GM18858 (cell line): ENCODE data around the gene TPCN1.
A peak's percentile ranks its signal among the peaks of the same experiment; 100 is the strongest.

ENCODE experiments used
- ATAC-seq: cut with Tn5 transposase; IDR thresholded peaks from one replicate; pipeline ENCODE4 v1.9.1; 2021; ENCODE audit not compliant: unreplicated experiment

TPCN1 gene

DNA sequence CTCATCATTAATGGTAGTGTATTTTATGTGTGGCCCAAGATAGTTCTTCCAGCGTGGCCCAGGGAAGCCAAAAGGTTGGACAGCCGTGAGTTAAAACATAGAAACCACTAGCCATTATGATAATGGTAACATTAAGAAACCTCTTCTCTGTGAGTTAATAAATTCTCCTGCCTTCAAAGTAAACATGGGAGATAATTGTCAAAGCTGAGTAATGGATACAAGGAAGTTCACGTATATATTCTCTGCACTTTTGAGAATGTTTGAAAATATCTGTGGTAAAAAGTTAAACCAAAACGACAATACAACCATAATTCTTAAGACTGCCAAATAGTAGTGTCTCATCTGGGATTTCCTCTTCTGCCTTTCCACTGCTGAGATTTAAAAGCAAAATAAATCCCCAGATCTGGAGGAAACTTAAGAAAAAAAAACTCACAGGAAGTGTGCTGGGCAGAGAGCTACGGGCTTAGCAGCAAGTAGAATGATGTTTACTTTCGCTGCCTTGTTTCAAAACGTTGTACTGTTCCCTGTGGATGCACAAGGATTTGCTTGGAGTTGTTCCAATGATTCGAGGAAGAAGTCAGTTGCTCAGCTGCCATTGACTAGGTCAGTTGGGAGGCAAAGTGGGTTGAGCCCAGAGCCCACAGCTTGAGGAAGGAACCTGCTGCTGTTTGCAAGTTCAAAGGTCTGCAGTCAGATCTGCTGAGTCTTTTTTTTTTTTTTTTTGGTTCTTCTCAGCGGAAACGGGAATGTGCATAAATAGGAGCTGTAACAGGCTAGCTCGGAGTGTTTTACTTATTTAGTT, 1.7 kb downstream of the TPCN1 start:
- no peak for ATAC-seq

DNA sequence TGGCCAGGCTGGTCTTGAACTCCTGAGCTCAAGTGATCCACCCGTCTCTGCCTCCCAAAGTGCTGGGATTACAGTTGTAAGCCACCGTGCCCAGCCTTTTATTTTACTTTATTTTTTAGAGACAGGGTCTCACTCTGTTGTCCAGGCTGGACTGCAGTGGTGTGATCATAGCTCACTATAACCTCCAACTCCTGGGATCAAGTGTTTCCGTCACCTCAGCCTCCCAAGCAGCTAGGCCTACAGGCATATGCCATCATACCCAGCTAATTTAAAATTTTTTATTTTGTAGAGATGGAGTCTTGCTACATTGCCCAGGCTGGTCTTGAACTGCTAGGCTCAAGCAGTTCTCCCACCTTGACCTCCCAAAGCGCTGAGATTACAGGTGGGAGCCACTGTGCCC, 3.7 kb downstream of the TPCN1 start:
- no peak for ATAC-seq

DNA sequence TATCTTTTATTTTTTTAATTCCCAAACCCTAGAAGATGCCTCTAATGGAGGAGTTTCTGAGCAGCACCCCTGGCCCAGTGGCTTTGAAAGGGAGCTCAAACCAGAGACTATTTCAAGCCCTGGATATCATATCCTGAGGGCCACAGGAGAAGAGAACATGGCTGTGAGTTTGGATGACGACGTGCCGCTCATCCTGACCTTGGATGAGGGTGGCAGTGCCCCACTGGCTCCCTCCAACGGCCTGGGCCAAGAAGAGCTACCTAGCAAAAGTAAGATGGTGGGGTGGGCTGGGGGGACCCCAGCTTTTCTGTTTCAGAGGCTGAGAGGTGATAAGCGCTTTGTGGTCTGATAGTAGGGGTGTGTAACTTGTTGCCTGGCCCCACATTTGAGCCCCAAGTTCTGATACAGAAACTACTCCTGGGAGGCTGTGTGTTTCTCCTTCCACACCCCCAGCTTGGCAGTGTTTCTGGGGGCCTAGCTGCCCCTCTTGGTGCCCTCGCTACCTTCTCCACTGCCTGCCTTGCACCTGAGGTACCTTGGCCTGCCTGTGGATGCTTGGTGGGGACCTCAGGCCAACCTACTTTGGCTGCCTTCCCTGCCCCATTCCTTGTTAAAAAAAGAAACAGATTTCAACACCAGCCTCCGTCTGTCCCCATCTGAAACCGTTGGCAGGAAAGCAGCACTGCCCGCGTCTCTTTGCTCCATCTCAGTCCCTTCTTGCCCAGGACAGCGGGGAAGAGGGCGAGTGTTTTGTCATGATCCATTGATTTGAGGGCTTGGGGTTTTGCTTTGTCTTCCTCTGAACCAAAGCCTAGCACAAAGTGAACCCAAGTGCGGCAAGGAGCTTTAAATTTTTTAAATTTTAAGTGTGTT, 5.7 kb downstream of the TPCN1 start:
- no peak for ATAC-seq

DNA sequence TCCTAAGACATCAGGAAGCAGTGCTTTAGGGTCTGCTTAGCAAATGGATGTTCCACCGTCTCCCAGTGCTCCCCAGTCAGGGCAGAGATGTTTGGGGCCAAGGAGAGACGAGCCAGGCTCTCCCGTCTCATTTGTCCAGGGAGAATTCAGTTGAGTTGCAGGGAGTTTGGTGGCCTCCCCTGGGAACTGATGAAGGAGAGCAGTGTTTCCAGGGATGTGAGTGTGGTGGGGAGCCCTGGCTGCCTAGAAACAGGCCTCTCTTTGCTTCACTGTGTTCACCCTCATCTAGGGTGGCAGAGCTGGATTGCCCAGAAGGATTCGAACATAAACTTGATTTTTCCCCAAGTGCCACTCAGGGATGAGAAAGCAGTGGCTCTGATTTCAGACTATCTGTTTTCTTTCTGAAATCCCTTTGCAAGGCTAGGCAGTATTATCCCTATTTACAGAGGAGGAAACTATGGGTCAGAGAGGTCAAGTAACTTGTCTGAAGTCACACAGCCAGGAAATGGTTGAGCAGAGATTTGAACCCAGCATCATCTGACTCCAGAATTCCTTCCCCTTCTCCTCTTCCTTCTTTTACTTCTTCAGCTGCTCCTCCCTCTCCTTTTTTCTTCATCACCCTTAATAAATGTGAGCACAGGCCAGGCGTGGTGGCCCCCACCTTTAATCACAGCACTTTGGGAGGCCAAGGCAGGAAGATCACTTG, 6.6 kb downstream of the TPCN1 start:
- no peak for ATAC-seq

DNA sequence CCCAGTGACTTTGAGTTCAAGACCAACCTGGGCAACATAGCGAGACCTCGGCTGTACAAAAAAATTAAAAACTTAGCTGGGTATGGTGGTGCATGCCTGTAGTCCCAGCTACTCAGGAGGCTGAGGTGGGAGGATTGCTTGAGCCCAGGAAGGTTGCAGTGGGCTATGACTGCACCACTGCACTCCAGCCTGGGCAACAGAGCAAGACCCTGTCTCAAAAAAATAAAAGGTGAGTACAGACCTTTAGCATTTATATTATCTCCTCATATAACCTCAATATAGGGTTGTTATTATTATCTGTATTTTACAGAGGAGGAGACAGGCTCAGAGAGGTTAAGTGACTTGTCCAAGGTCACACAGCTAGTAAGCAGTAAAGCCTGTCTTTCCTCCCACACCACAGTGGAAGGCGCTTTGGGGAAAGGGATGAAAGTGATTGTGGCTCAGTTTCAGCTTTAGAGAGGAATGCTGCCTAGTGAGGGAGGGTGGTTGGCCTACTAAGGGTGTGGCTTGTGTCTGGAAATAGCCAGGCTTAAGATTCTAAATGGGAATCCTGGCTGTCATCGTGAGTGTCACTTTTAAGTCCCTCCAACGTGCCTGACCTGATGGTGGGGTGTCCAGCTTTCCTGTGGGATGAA, 7.2 kb downstream of the TPCN1 start:
- ATAC-seq: no peak

DNA sequence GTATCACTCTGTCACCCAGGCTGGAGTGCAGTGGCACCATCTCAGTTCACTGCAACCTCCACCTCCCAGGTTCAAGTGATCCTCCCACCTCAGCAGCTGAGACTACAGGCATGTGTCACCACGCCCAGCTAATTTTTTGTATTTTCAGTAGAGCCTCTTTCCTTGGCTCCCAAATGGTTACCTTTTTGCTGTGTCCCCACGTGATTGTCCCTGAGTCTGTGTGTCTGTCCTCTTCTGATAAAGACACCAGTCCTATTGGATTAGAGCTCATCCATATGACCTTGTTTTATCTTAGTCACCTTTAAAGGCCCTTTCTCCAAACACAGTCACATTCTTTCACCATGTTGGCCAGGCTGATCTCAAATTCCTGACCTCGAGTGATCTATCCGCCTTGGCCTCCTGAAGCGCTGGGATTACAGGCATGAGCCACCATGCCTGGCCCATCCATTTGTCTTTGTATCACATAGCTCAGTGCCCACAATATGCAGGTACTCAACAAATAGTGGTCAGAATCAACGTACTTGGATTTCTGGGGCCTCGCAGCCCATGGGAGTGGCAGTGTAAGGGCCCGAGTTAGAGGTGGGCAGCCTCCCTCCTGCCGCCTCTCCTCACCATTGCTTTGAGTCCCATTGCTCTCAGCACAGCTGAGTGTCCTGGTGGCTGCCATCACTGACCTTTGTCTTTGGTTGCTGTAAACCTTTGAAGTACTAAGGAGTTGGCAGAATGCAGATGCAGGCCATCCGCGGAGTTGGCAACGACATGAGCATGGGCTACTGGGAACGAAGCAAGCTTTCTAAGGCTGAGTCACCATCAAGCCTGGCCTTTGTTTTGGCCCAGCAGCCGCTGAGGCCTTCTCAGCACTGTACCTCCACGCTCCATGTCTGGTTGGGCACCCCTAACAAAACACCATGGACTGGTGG, 9.3 kb downstream of the TPCN1 start:
- ATAC-seq: no peak

DNA sequence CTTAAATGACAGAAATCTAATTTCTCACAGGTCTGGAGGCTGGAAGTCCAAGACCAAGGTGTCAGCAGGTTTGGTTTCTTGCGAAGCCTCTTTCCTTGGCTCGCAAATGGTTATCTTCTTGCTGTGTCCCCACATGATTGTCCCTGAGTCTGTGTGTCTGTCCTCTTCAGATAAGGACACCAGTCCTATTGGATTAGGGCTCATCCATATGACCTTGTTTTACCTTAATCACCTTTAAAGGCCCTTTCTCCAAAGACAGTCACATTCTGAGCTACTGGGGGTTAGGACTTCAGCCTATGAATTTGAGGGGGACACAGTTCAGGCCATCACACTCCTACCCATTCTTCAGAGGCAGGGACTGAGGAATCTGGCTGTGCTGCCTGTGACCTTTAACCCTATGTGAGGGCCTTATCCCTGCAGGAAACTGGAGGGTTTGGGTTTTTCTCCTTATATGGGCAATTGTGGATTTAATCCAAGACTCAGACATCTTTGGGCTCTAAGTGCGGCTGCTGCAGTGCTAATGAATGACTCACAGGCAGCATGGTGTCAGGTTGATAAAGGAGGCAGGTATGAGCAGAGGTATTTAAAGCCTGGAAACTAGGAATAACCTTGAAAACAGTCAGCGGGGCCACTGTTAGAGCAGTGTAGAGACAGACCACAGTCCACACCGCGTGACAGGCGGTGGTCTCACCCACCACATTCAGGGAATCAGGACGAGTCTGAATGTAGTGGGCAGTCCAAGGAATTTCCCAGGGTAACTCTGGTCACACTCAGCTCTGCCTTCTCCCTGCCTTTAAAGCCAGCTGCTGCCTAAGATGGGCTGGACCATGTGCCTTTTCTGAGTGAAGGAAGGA, 10.2 kb downstream of the TPCN1 start:
- no peak for ATAC-seq

DNA sequence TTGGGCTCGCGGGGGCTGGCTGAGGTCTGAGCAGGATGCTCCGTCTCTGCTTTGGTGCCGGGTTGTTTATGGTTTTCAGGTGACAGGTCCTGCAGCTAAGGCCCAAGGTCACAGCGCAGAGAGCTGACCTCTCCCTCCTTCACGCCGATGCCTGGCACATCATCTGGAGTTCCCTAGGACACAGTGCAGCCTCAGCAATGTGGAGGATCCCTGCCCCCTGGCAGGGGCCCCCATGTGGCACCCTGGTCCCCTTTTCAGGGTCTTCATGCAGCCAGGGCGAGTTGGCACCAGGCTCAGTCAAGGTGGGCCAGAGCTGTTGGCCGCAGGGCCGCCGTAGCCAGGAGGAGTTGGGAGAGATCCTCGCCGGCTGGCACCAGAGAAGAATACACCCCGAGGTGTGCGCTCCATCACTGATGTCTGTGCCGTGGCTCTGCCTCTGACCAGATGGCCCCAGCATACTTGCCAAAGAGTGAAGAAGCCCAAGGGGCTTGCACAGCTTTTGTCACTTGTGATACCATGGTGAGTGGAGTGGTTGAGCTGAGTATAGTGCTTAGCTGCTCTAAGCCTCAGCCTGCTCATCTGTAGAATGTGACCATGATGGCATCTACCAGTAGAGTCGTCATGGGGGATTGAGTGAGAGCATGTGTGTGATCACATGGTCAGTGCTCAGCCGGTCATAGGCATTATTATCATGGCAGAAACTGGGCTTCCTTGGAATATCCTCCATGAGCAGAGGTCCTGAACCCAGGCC, 11.0 kb downstream of the TPCN1 start:
- no peak for ATAC-seq

DNA sequence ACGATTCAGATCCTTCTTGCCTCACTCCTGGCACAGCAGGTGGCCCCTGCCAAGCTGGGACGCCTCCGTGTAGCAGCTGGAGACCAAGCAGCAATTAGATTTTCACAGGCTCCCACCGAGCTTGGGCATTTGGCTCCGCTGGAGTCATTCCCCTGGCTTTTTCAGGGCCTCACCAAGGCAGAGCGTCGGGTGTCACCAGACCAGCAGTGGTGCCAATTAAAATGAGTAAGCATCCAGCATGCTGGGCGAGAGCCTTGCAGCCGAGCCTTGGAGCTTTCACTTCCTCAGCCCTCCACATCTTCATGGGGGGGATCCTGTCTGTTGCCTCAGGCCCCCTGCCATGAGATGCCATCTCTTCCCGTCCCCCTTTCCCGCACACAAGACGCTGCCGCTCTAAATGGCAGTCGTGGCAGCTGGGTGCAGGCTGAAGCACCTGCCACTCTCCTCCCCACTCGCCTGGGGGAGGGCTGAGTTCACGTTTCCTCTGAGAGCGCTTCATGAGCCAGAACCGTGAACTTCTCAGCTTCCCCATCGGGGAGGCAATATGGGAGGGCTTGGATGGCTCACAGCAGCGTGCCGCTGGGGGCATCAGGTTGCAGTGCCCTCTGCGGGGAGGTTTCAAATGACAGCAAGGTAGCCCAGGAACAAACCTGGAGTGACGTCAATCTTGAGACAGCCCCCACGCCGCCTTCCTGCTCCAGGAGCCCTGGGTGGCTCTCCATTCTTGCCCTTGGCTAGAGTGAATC, 11.7 kb downstream of the TPCN1 start:
- peak; percentile 52 for ATAC-seq

DNA sequence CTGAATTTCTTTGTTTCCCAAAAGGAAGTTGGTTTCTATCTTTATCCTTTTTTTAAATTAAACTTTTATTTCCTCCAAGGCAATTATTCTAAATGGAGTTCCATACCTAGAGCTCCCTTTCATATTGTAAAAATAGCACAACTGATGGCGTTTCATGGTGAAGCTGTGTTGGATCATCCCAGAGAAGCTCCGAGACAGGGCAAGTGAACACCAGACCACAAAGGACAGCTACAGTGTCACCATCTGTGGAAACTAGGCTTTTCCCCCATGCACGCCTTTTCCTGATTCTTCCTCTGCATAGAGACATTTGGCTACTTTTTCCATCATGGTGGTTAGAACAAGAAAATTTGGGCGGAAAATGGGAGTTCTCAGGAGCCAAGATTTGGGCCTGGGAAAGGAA, 12.7 kb downstream of the TPCN1 start:
- ATAC-seq: no peak

DNA sequence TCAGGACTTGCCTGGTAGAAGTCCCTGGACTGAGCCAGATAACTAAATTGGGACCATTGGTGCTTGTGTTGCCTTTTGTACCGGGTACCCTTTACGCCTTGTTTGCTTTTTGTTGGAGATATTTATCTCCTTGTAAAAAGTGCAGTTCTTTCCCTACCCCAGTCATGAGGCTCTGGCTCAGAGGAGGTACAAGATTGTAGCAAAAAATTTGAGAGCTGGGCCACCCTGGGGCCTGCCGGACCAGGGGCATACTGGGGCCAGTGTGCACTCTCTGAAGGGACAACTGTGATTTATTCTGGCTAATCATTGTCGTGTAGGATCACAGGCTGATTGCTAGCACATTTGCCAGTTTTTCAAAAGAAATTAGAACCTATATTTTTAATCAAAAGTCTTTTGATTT, 13.2 kb downstream of the TPCN1 start:
- ATAC-seq: no peak

DNA sequence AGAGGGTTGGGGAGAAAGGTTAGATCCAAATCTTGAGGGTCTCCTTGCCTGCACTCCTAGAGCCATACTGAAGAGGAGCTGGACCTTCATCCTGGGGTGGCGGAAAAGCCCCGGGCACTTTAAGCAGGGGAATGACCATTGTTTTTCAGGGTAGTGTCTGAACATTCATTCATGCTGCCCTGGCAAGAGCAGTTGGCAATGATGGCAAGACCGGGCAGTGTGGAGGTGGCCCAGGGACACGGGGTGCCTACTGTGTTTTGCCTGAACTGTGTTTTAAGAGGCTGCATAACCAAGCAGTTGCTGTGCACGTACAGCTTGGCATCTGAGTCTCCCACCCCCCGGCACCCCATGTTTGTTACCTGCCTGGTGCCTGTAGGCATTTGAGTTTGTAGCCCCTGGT, 14.7 kb downstream of the TPCN1 start:
- no peak for ATAC-seq

DNA sequence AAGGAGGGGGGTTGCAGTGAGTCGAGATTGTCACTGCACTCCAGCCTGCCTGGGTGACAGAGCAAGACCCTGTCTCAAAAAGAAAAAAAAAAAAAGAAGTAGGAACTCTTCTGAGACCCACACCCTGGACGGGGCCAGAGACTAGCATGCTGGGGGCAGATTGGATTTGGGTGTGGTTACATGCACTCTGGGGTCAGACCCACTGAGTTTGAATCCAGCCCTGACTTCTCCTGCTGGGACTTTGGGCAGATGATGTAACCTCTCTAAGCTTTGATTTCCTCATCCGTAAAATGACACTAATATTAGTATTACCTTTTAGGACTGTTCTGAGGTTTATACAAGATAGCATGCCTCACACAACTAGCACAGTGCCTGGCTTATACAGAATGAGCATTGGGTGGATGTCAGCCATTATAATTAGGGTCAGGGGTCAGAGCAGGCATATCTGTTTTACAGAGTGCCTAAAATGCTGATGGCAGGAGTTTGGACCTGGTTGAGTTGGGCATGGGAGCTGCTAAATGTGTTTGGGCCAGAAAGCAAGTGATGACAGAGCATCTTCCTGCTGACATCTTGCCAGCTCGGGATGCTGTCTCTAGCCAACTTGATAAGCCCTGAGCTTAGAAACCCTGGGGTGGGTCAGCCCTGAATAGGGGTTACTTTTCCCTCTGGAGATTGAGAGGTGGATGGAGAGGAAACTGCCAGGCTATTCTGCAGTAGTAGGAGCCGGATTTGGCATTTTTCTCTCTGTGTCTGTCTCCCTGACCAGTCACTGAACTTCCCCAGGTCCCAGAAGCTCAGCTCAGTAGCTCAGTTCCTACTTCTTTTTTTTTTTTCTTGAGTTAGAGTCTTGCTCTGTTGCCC, 15.5 kb downstream of the TPCN1 start:
- no peak for ATAC-seq

DNA sequence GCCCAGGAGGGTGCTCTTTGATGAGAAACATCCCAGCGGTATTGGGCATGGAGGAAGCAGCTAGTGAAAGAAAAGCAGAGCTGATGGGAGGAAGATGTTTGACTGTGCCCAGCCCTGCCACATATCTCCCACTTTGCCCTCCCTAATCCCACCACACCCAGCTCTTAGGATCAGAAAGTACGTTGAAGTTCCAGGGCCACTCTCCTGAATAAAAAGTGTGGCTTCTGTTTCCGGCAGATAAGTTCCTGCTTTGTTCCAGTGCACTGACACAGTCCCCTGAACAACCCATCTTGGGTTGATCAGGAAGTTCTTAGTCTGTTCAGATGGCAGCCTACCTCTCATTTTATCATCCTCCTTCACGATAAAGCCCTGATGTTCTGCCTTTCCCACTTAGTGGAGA, 16.5 kb downstream of the TPCN1 start:
- ATAC-seq: no peak

DNA sequence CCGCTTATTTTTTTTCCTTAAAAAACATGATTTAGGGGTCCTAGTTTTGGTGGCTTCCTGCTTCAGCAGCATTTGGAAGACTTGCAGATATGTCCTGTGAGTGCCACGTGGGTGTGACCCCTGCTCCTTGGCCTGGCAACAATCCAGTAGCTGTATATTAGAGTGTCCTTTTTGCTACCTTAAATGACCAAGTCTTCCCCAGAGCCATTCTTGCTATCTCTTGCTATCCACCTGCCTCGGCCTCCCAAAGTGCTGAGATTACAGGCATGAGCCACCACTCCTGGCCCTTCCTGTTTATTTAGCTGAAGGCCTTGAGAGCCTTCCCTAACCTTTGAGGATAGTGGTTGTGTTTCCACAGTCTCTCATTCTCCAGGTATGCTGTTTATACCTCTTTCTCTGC, 17.0 kb downstream of the TPCN1 start:
- ATAC-seq: no peak

DNA sequence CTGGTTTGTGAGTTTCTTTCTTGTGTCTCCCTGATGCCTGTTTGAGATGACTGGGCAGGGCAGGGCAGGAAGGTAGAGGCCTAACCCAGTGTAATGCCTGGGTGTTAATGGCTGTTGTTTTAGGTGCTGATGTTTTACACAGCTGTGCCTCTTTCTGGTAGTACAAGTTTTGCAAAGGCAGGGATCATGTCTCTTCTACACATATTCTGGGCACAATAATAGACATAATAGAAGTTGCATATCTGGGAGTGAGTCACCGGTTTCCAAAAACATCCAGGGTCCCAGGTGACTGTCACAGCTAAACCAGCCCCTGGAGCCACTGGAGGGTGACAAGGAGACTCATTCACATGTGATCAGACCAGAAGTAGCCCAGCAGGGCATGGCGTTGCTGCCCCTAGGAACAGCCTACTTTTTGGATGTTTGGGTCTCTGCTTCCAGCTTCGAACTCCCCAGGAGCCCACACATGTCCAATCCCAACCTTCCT, 18.1 kb downstream of the TPCN1 start:
- ATAC-seq: no peak
